ENCODE data around the gene PDRG1.

DNA sequence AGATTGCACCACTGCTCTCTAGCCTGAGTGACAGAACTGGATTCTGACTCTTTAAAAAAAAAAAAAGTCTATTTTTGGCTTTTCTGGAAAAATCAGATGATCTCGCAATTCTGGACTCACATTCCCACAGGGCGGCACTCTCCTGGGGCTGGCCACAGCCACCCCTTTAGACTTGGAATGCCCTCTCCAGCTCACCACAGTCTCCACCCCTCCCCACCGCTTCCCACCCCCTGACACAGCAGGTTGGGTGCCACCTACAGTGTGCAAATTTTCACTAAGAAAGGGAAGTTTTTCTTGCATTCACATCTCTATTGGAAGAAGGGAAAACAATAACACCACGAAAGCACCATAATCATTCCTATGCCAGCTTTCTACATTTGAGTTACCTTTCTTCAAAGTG, 15.4 kb downstream of the PDRG1 start:
- TF ChIP-seq, protein P1, sequence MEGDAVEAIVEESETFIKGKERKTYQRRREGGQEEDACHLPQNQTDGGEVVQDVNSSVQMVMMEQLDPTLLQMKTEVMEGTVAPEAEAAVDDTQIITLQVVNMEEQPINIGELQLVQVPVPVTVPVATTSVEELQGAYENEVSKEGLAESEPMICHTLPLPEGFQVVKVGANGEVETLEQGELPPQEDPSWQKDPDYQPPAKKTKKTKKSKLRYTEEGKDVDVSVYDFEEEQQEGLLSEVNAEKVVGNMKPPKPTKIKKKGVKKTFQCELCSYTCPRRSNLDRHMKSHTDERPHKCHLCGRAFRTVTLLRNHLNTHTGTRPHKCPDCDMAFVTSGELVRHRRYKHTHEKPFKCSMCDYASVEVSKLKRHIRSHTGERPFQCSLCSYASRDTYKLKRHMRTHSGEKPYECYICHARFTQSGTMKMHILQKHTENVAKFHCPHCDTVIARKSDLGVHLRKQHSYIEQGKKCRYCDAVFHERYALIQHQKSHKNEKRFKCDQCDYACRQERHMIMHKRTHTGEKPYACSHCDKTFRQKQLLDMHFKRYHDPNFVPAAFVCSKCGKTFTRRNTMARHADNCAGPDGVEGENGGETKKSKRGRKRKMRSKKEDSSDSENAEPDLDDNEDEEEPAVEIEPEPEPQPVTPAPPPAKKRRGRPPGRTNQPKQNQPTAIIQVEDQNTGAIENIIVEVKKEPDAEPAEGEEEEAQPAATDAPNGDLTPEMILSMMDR (IDR thresholded peaks at IDR 0.05; ENCODE audit: poor library complexity, severe bottlenecking), result no peak
- TF ChIP-seq RAD21 (conservative IDR thresholded peaks at IDR 0.05) (no peak), POLR2AphosphoS5 (IDR thresholded peaks at IDR 0.05) (no peak), EP300 (conservative IDR thresholded peaks at IDR 0.05; ENCODE audit: poor library complexity, severe bottlenecking) (no peak), TAF1 (IDR thresholded peaks at IDR 0.05; ENCODE audit: low read depth) (no peak), MXI1 (conservative IDR thresholded peaks at IDR 0.05; ENCODE audit: poor library complexity, severe bottlenecking) (no peak), EZH2 (IDR thresholded peaks at IDR 0.05; ENCODE audit: borderline replicate concordance, insufficient read depth, low read length, poor library complexity, severe bottlenecking) (no peak), SMC3 (conservative IDR thresholded peaks at IDR 0.05; ENCODE audit: poor library complexity) (no peak)
- TF ChIP-seq, protein P2, sequence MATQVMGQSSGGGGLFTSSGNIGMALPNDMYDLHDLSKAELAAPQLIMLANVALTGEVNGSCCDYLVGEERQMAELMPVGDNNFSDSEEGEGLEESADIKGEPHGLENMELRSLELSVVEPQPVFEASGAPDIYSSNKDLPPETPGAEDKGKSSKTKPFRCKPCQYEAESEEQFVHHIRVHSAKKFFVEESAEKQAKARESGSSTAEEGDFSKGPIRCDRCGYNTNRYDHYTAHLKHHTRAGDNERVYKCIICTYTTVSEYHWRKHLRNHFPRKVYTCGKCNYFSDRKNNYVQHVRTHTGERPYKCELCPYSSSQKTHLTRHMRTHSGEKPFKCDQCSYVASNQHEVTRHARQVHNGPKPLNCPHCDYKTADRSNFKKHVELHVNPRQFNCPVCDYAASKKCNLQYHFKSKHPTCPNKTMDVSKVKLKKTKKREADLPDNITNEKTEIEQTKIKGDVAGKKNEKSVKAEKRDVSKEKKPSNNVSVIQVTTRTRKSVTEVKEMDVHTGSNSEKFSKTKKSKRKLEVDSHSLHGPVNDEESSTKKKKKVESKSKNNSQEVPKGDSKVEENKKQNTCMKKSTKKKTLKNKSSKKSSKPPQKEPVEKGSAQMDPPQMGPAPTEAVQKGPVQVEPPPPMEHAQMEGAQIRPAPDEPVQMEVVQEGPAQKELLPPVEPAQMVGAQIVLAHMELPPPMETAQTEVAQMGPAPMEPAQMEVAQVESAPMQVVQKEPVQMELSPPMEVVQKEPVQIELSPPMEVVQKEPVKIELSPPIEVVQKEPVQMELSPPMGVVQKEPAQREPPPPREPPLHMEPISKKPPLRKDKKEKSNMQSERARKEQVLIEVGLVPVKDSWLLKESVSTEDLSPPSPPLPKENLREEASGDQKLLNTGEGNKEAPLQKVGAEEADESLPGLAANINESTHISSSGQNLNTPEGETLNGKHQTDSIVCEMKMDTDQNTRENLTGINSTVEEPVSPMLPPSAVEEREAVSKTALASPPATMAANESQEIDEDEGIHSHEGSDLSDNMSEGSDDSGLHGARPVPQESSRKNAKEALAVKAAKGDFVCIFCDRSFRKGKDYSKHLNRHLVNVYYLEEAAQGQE (IDR thresholded peaks at IDR 0.05; ENCODE audit: borderline replicate concordance), result no peak
